K562 (cell line): ENCODE results near the gene LIFR. TPM values are rescaled to one million over a fixed set of nuclear protein-coding genes. Genes with fewer than 3 reads are reported as not detected.

ENCODE experiments used
- ATAC-seq: fragments of 200-7000 bp; cut with Tn5 transposase; 3 replicates; pipeline ENCODE4 v1.9.1; 2020; ENCODE audit warnings: moderate library complexity
- BruUV-seq: library from RNA; stranded (reverse); fragments of 400-500 nt; replicated peaks from 2 replicates; lab custom pipeline; 2021; lab: Mats Ljungman, UMichigan
- CTCF ChIA-PET: fragments of 300-600 bp; formaldehyde crosslinking; extraction: SDS; loops from one replicate; lab custom pipeline; 2021; ENCODE audit warnings: low intra/inter-chr PET ratio; lab: Yijun Ruan, JAX
- POLR2A ChIA-PET: fragments of 300-600, 350-650 bp; sonication (Branson Sonifier 250); formaldehyde crosslinking; extraction: SDS; loops from one replicate; lab custom pipeline; 2021; ENCODE audit warnings: antibody characterized with exemption, inconsistent platforms; lab: Yijun Ruan, JAX
- DNase-seq, 4 experiments: peaks; one replicate each; pipeline versions ENCODE4 v3.0.0 to v3.0.0-alpha.2; 2011 to 2018; ENCODE audit warnings: low spot score in 3 of 4, mixed read lengths in 3 of 4; ENCODE audit errors: extremely low read depth in 1 of 4
- FAIRE-seq: peaks from 2 replicates; lab custom pipeline; 2011; peaks lifted over from hg19 to GRCh38; lab: Jason Lieb, UNC
- H2AFZ ChIP-seq: 2 replicates; pipeline ENCODE4 v1.6.0; 2011; ENCODE audit warnings: low read depth, low read length, control low read depth, inconsistent platforms
- H3K27ac ChIP-seq: fragments of 200-600 bp; 3 replicates; pipeline ENCODE4 v1.8.0; 2011; ENCODE audit warnings: low read depth, mild to moderate bottlenecking, control low read depth, inconsistent platforms, low read length, moderate library complexity, mixed read lengths; ENCODE audit errors: extremely low read depth
- H3K27me3 ChIP-seq, 2 experiments: fragments of 300-600 bp in 1 of 2; 2 replicates in 1 of 2; 3 replicates in 1 of 2; pipeline versions ENCODE4 v1.6.0 to v1.8.0; 2011; ENCODE audit warnings: inconsistent platforms in 2 of 2, low read length in 2 of 2, mild to moderate bottlenecking in 1 of 2, mixed read lengths in 1 of 2, moderate library complexity in 1 of 2; ENCODE audit not compliant: control insufficient read depth in 2 of 2, insufficient read depth in 2 of 2
- H3K36me3 ChIP-seq: fragments of 300-600 bp; 3 replicates; pipeline ENCODE4 v1.8.0; 2011; ENCODE audit warnings: mild to moderate bottlenecking, low read length, inconsistent platforms; ENCODE audit not compliant: control insufficient read depth, insufficient read depth
- H3K4me1 ChIP-seq, 2 experiments: fragments of 200-600 bp in 1 of 2; replicated peaks in 1 of 2; 2 replicates in 1 of 2; 3 replicates in 1 of 2; pipeline versions ENCODE4 v1.5.1 to v1.8.0; 2011; ENCODE audit warnings: inconsistent platforms in 2 of 2, low read length in 2 of 2, mild to moderate bottlenecking in 1 of 2, mixed read lengths in 1 of 2, moderate library complexity in 1 of 2; ENCODE audit not compliant: control insufficient read depth in 2 of 2, insufficient read depth in 2 of 2
- H3K4me2 ChIP-seq: 2 replicates; pipeline ENCODE4 v1.6.1; 2011; ENCODE audit warnings: low read length, control low read depth, inconsistent platforms, mixed read lengths; ENCODE audit not compliant: insufficient read depth
- H3K4me3 ChIP-seq: fragments of 200-600 bp; sonication (generic), shearing (Covaris generic); 2 replicates; pipeline ENCODE4 v1.5.1; 2016; ENCODE audit warnings: control low read depth, inconsistent platforms
- H3K79me2 ChIP-seq: fragments of 200-600 bp; 3 replicates; pipeline ENCODE4 v1.8.0; 2011; ENCODE audit warnings: low read length, inconsistent platforms; ENCODE audit not compliant: control insufficient read depth, insufficient read depth
- H3K9ac ChIP-seq, 2 experiments: 2 replicates each; pipeline versions ENCODE4 v1.6.0 to v1.6.1; 2011; ENCODE audit warnings: low read depth in 2 of 2, low read length in 2 of 2, control low read depth in 1 of 2, inconsistent platforms in 1 of 2, mild to moderate bottlenecking in 1 of 2, mixed read lengths in 1 of 2; ENCODE audit not compliant: insufficient read depth in 1 of 2
- H3K9me1 ChIP-seq: one replicate; pipeline ENCODE4 v1.6.0; 2011; ENCODE audit warnings: inconsistent platforms, mild to moderate bottlenecking, low read length, moderate library complexity; ENCODE audit not compliant: control insufficient read depth, insufficient read depth
- H3K9me3 ChIP-seq: replicated peaks from 2 replicates; pipeline ENCODE4 v1.5.1; 2011; ENCODE audit warnings: low read depth, low read length, inconsistent platforms; ENCODE audit not compliant: control insufficient read depth, insufficient read depth
- H4K20me1 ChIP-seq: replicated peaks from 2 replicates; pipeline ENCODE4 v1.6.1; 2011; ENCODE audit warnings: low read length, inconsistent platforms, mixed read lengths; ENCODE audit not compliant: control insufficient read depth, insufficient read depth
- CEBPB ChIP-seq: fragments of 450-650 bp; IDR thresholded peaks from 2 replicates; pipeline ENCODE4 v1.6.1; 2016; ENCODE audit warnings: missing genetic modification characterization, missing compliant biosample characterization
- CEBPG ChIP-seq, 3 experiments: fragments of 200-800 bp in 1 of 3; sonication (Bioruptor generic) in 1 of 3; sonication (generic) in 1 of 3; formaldehyde crosslinking in 1 of 3; IDR thresholded peaks in 2 of 3; conservative IDR thresholded peaks in 1 of 3; 2 replicates each; pipeline versions ENCODE4 v1.6.1 to v1.8.0; 2016 to 2022; ENCODE audit warnings: missing compliant biosample characterization in 2 of 3, missing genetic modification characterization in 2 of 3, mild to moderate bottlenecking in 1 of 3, missing genetic modification reagents in 1 of 3
- ZNF232 ChIP-seq: sonication (generic); formaldehyde crosslinking; IDR thresholded peaks from 2 replicates; pipeline ENCODE4 v1.8.0; 2022; ENCODE audit warnings: mild to moderate bottlenecking, missing genetic modification reagents
- WGBS: fragments of 100-300 bp; shearing (Covaris generic); methylation state at CpG from one replicate; pipeline ENCODE4 v1.1.6; 2016; ENCODE audit warnings: low coverage, mixed read lengths; ENCODE audit not compliant: insufficient coverage; ENCODE audit errors: missing lambda C conversion rate; 5-methylcytosine and 5-hydroxymethylcytosine counted together
- in situ Hi-C: fragments of 300-500 bp; cut with MboI; formaldehyde crosslinking; loops from 4 replicates; pipeline ENCODE4 v1.15.0; 2018; ENCODE audit warnings: inconsistent platforms, mixed read lengths
- intact Hi-C: fragments of 100-400 bp; cut with micrococcal nuclease; formaldehyde crosslinking; loops from 2 replicates; pipeline ENCODE4 v1.14.2; 2022
- polyA plus RNA-seq, 8 experiments: library from polyadenylated mRNA; depleted of rRNA in 4 of 8; stranded (reverse) in 5 of 8; unstranded in 3 of 8; fragments of >200 nt; fragmentation: Nextera tagmentation in 2 of 8; fragmentation: Illumina TruSeq in 1 of 8; extraction: Ambion mirVana in 2 of 8; extraction: Trizol in 1 of 8; gene quantifications; 2 replicates each; pipeline versions ENCODE4 v1.2.1 to v1.2.3, GENCODE V29; 2011 to 2014; ENCODE audit warnings: inconsistent platforms in 1 of 8, missing spikeins in 1 of 8
- total RNA-seq, 7 experiments: library from RNA; depleted of rRNA in 6 of 7; stranded (reverse); fragments of >200 nt in 6 of 7; fragmentation: Illumina TruSeq in 2 of 7; extraction: Trizol in 2 of 7; gene quantifications; 2 replicates each; pipeline versions ENCODE4 v1.2.1 to v1.2.3, GENCODE V29; 2011 to 2021; ENCODE audit warnings: low replicate concordance in 1 of 7
- TF ChIP-seq, protein P1 (sequence below): sonication (generic); formaldehyde crosslinking; IDR thresholded peaks from 2 replicates; pipeline ENCODE4 v1.8.1; 2023; ENCODE audit warnings: missing genetic modification reagents, mild to moderate bottlenecking, borderline replicate concordance

LIFR gene
- total and polyA plus RNA-seq, 9 of the 15 experiments (the other 6 are each of a cell fraction or from before 2014, with no cell fraction given): 0.43 to 5.7 (median 3.3) TPM

DNA sequence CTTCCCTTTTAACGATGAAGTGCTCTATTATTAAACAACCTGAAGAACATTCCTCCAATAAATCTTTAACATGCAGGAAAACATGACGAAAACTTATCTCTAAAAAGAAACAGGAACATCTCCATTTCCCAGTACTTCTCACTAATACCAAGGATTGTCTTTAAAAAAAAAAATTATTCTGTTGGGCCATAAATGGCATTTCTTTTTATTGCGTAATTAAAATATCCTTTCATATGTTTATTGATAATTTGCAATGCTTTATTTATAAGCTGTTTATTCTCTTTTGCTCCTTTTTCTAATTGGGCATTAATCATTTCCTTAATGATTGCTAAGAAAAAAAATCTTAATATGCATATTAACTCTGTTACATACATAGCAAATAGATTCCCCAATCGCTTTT is 18.9 kb downstream of the LIFR start:
- no peaks in the 10 kb centered on the region for H3K79me2 ChIP-seq
- H3K27me3 ChIP-seq: peaks cover 4 to 6% of the 10 kb centered on the region in 2 experiments; a peak in 3 of 5 replicates
- CTCF ChIA-PET: no interaction called here
- TF ChIP-seq CEBPB (peak; percentile 50; the same call in 1 of the 2 replicates), CEBPG (CRISPR knock-in tag; IDR thresholded peaks at IDR 0.05) (no peak), CEBPG (tag; conservative IDR thresholded peaks at IDR 0.05 in 1 of 2, IDR thresholded peaks at IDR 0.05 in 1 of 2) (peak; percentile 39 to 88; a peak in 3 of 4 replicates), ZNF232 (CRISPR knock-in tag) (no peak)
- TF ChIP-seq, protein P1, sequence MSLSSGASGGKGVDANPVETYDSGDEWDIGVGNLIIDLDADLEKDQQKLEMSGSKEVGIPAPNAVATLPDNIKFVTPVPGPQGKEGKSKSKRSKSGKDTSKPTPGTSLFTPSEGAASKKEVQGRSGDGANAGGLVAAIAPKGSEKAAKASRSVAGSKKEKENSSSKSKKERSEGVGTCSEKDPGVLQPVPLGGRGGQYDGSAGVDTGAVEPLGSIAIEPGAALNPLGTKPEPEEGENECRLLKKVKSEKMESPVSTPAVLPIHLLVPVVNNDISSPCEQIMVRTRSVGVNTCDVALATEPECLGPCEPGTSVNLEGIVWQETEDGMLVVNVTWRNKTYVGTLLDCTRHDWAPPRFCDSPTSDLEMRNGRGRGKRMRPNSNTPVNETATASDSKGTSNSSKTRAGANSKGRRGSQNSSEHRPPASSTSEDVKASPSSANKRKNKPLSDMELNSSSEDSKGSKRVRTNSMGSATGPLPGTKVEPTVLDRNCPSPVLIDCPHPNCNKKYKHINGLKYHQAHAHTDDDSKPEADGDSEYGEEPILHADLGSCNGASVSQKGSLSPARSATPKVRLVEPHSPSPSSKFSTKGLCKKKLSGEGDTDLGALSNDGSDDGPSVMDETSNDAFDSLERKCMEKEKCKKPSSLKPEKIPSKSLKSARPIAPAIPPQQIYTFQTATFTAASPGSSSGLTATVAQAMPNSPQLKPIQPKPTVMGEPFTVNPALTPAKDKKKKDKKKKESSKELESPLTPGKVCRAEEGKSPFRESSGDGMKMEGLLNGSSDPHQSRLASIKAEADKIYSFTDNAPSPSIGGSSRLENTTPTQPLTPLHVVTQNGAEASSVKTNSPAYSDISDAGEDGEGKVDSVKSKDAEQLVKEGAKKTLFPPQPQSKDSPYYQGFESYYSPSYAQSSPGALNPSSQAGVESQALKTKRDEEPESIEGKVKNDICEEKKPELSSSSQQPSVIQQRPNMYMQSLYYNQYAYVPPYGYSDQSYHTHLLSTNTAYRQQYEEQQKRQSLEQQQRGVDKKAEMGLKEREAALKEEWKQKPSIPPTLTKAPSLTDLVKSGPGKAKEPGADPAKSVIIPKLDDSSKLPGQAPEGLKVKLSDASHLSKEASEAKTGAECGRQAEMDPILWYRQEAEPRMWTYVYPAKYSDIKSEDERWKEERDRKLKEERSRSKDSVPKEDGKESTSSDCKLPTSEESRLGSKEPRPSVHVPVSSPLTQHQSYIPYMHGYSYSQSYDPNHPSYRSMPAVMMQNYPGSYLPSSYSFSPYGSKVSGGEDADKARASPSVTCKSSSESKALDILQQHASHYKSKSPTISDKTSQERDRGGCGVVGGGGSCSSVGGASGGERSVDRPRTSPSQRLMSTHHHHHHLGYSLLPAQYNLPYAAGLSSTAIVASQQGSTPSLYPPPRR (CRISPR knock-in tag): no peak
- TF ChIP-seq, all 486 proteins: peak for 2
- intact Hi-C loops: no loop called here
- in situ Hi-C loops: no loop called here
- Histone ChIP-seq H3K9me1 (no peaks in the 10 kb centered on the region), H3K27ac (no peak overlapping the region), H3K9me3 (no peaks in the 10 kb centered on the region), H3K9ac (no peak overlapping the region), H3K4me1 (no peaks in the 10 kb centered on the region), H2AFZ (no peak overlapping the region), H3K4me3 (no peak overlapping the region), H3K36me3 (no peaks in the 10 kb centered on the region), H3K4me2 (no peak overlapping the region), H4K20me1 (no peaks in the 10 kb centered on the region)
- BruUV-seq: no TSS peak
- FAIRE-seq: no peak
- POLR2A ChIA-PET: interaction anchor here (1.3 kb wide), 1 partner anchor 8 kb away, joined by 3 read pairs; no protein-coding TSS in a partner anchor
- 4% methylated on average over 4 of the region's 4 CpGs for WGBS
- ATAC-seq: no peak
- no peak for DNase-seq
